Gastroesophageal sphincter (tissue), 3 donors: Measurements from ENCODE around the gene MACROD2.

Source experiments
- EP300 ChIP-seq: sonication (generic); formaldehyde crosslinking; IDR thresholded peaks from one replicate; pipeline ENCODE4 v1.6.1; 2017; ENCODE audit warnings: antibody characterized with exemption, mild to moderate bottlenecking
- POLR2A ChIP-seq, 2 donors: fragments of 450-650 bp; IDR thresholded peaks; one replicate each; pipeline ENCODE4 v1.6.1; 2017; ENCODE audit warnings: antibody characterized with exemption in 2 of 2, mild to moderate bottlenecking in 2 of 2, moderate library complexity in 1 of 2
- POLR2AphosphoS5 ChIP-seq: sonication (generic); formaldehyde crosslinking; IDR thresholded peaks from one replicate; pipeline ENCODE4 v1.6.1; 2017; ENCODE audit warnings: antibody characterized with exemption
- TF ChIP-seq, protein P1 (sequence below), 4 experiments: fragments of 200-600 bp in 2 of 4; fragments of 450-650 bp in 2 of 4; sonication (generic) in 1 of 4; IDR thresholded peaks; one replicate each; pipeline ENCODE4 v1.5.1; 2017 to 2019; ENCODE audit warnings: antibody characterized with exemption in 4 of 4, mild to moderate bottlenecking in 2 of 4, moderate library complexity in 2 of 4

DNA sequence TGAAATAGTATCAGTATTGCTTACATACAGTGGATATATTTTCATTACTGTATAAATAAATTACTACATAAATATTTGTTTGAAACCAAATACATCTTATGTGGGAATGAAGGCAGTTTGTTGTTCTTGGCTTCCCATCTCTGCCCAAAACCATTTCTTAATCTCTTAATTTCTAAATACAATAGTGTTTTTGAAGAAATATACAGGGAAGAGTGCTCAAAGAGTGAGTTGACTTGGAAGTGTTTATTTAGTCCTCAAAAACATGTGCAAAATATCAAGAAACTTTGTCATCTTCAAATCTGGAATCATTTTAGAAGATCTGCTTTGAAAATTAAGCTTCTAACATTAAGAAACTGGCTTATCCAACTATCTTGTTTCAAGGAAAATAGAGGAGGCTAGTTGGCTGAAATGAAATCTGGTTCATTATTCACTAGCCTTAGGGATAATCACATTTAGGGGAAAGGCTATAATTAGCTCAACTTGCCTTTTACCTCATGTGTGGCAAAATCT lies 601.9 kb downstream of the MACROD2 start:
- TF ChIP-seq, protein P1, sequence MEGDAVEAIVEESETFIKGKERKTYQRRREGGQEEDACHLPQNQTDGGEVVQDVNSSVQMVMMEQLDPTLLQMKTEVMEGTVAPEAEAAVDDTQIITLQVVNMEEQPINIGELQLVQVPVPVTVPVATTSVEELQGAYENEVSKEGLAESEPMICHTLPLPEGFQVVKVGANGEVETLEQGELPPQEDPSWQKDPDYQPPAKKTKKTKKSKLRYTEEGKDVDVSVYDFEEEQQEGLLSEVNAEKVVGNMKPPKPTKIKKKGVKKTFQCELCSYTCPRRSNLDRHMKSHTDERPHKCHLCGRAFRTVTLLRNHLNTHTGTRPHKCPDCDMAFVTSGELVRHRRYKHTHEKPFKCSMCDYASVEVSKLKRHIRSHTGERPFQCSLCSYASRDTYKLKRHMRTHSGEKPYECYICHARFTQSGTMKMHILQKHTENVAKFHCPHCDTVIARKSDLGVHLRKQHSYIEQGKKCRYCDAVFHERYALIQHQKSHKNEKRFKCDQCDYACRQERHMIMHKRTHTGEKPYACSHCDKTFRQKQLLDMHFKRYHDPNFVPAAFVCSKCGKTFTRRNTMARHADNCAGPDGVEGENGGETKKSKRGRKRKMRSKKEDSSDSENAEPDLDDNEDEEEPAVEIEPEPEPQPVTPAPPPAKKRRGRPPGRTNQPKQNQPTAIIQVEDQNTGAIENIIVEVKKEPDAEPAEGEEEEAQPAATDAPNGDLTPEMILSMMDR (IDR thresholded peaks at IDR 0.05): no peak
- TF ChIP-seq POLR2A (IDR thresholded peaks at IDR 0.05) (no peak), EP300 (no peak), POLR2AphosphoS5 (no peak)
